DLD1 (cell line): ENCODE measurements around the gene TMEM222.

Source experiments
- in situ Hi-C: cut with HindIII; loops from 2 replicates; pipeline ENCODE4 v1.10.0; 2017; ENCODE audit warnings: low sequenced_read_pairs

TMEM222 gene

DNA sequence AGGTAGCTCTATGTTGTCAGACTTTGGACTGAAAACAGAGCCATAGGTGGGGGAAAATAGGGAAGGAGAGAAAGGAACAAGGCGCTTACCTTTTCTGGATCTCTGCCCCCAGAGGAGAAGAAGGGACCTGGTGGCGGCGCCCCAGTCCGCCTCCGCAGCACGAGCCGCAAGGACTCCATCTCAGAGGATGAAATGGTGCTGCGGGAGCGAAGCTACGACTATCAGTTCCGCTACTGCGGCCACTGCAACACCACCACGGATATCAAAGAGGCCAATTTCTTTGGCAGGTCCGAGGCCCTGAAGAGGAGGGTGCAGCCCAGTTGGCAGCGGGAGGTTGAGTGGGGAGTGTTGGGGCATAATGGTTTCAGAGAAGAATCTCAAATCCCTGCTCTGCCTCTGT lies 18.5 kb upstream of the TMEM222 start:
- in situ Hi-C loops, result no loop called here

DNA sequence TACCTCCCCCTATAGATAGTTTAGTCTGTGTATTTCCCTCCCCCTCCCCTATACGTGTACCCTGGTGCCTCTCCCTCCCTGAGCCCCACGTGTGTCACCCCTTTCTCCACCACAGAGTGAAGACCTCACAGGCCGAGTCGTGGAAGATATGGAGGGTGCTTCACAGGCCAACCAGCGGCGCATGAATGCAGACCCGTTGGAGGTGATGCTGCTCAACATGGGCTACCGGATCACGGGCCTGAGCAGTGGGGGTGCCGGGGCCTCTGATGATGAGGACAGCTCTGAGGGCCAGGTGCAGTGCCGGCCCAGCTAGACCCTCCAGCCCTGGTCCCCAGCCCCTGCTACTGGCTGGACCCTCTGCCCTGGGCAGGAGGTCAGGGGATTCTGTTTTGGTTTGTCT lies 15.9 kb upstream of the TMEM222 start:
- in situ Hi-C loops, result no loop called here

DNA sequence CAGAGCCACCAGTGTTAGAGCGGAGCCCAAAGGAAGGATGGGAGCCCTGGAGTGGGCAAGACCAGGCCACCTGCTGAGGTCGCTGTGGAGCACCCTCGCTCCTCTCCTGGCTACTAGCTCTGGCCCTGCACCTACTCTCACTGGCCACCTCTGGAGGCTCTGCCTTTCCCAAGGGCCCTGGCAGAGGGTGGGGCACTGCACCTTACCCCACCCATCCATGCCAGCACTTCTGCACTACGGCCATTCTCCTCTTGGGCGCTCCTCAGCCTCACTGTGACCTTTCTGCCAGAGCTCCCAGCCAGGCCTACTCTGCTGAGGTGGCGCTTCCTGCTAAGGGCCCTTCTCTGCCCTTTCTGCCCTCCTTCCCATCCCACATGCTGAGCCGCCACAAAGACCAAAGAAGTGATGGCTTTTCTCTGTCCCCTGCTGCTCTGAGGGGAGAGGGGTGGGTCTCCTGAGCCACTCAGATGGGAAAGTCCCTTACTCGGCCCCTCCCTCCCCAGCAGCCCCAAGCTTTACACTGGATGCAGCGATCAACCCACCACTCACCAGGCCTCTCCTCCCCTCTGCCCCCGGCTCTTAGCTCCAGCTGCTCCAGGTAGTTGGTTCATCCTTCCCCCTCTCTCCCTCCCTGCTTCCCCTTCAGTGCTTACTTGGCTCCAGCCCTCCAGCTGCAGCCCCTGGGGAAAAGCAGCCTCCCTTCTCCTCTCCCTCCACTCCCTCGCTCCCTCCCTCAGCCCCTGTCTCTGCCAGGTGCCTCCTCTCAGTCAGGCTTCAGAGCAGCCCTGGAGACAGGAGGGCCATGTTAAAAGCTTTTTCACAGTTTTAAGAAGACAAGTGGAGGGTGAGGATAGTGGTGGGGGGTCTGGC lies 14.8 kb upstream of the TMEM222 start:
- in situ Hi-C loops, result no loop called here

DNA sequence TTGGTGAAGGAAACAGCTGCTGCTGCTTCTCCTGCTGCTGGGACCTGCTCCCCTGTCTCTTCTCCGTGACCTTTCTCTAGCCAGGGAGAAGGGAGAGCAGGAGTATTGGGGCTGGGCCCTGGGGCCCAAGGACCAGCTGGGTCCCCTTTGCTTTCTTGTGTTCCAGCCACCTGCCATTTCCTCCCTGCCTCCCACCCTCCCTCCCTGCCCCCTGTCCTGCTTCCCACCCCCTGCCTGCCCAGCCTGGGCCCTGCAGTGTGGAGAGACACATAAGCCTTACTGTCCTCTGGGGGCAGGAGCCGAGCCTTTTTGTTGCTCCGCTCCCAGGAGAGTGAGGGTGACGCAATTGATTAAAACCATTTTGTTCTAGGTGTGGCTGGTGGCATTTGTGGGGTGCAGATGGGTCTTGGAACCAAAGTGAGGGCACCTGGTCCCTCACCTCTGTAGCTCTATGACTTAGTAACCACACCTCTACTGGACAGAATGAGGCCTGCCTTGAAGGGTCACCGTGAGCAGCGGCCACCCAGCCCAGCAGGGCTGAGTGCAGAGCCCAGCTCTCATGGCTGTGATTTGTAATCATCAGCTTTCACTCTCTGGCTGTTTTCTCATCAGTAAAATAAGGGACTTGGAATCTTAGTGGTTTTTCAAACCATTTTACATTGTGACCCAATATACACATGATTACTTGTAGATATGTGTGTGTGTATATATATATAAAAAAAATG lies 13.9 kb upstream of the TMEM222 start:
- in situ Hi-C loops, result no loop called here

DNA sequence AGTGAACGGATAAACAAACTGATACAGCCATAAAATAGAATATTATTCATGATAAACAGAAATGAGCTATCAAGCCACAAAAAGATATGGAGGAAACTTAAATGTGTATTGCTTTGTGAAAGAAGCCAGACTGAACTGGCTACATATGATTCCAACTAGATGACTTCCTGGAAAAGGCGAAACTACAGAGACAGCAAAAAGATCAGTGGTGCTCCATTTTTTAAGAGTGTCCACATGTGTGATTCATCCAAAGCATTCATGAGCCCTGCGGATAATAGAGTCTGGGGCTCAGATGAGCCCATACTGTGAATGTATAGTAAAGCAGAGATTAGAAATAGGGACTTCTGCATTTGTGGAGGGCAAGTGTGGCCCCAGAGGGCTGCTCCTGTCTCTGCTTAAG lies 7.8 kb upstream of the TMEM222 start:
- in situ Hi-C loops, result no loop called here

DNA sequence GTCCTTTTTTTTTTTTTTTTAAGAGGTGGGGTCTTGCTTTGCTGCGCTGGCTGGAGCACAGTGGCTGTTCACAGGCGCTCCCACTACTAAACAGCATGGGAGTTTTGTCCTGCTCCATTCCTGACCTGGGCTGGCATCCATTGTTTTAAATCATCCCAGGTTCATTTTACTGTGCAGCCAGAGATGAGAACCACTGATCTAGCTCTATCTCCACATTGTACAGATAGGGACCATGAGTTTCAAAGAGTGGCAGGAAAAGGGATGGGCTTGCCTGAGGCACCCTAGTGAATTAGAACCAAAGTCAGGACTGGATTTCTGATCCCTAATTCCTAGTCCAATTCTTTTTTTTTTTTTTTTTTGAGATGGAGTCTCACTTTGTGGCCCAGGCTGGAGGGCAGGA lies 7.2 kb upstream of the TMEM222 start:
- in situ Hi-C loops, result no loop called here

DNA sequence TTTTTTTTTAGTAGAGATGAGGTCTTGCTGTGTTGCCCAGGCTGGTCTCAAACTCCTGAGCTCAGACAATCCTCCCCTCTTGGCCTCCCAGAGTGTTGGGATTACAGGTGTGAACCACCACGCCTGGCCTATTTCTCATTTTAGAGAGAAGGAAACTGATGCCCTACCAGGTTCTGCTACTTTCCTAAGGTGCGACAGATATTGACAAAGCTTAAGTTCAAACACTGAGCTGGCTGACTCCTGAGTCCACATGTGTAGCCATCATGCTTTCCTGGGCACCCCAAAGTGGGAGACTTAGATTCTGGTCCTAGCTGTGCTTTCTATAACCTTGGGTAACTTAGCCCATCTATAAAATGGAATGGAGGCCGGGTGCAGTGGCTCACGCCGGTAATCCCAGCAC lies 5.1 kb upstream of the TMEM222 start:
- in situ Hi-C loops, result no loop called here

DNA sequence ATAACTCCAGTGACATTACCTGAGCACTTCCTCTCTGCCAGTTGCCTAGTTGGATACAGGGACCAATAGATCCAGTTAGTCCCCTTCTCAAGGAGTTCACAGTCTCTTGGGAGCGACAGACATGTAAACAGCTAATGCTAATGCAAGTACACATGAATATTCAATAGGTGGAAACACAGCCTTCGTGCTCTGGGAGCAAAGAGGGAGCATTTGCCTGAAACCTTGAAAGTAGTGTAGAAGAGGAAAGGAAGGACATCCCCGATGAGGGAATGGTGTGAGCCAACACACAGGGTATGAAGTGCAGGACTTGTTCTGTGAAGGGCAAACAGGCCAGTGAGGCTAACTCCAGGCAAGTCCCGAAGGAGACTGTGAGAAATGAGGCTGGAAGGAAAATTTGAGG lies 3.8 kb upstream of the TMEM222 start:
- in situ Hi-C loops, result no loop called here

DNA sequence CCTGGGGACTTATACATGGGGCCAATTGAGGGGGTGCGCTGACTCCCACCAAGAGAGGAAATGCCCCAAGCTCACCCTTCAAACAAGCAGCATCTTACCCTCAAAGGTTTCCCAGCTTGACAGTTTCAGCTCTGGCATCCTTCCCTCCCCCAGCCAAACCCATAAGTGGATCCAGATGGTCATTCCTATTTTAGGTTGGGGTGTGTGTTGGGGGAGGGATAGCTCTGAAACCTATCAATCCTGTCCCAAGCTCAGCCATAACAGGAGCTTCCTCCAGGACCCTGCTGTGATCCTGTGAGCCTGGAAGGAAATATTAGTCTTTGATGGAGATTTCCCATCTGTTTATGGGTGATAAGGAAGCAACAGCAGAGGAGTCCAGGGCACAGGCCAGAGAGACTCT lies 3.4 kb upstream of the TMEM222 start:
- in situ Hi-C loops, result no loop called here

DNA sequence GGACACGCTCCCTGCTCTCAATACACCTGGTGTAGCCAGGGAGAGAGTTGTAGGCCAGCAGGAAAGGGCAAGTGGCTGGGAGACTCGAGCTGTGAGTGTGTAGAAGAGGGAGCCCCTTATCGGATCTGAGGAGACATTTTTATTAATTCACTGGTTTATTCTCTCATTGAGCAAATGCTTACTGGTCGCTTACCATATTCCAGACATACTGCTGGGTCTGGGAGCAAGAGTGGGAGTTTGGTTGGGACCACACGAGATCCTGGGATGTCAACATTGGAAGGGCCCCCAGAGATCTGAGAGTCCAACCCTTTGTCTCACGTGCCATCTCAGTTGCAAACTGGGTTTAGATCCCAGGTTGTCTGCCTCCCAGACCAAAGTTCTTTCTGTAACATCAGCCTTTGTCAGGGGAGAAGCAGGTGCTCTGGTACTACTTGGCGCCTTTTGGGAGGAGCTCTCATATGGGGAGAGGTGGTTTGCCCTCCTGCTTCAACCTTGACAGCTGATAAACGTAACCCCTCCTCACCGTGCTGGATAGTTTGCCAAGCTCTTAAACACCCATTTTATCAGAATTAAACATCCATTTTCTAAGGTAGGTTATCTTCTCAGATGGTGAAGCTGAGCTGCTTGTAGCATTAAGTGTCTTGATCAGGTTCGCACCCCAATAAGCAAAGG lies 742 bp downstream of the TMEM222 start:
- in situ Hi-C loops, result no loop called here

DNA sequence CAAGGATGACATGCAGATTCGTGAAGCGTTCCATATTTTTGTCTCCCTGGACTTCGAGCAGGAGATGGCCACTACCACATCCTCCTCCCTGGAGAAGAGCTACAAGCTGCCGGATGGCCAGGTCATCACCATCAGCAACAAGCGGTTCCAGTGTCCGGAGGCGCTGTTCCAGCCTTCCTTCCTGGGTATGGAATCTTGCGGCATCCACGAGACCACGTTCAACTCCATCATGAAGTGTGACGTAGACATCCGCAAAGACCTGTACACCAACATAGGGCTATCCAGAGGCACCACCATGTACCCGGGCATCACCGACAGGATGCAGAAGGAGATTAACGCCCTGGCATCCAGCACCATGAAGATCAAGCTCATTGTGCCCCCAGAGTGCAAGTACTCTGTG lies 3.3 kb downstream of the TMEM222 start:
- in situ Hi-C loops, result no loop called here

DNA sequence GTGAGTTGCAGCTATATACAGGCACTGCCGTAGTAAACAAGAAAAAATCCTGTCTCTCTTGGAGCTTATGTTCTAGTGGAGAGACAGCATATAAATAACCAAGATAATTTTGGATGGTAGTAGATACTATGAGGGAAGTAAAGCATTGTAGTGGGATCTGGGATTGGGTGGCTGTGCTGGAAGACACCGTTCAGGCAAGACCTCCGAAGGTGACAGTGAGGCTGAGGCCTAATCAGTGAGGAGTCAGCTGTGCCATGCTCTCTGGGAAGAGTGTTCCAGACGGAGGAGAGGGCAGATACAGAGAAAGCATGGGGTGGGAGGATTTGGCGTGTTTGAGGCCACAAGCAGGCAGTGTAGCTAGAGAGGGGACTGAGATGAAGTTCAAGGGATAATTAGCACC lies 6.0 kb downstream of the TMEM222 start:
- in situ Hi-C loops, result no loop called here

DNA sequence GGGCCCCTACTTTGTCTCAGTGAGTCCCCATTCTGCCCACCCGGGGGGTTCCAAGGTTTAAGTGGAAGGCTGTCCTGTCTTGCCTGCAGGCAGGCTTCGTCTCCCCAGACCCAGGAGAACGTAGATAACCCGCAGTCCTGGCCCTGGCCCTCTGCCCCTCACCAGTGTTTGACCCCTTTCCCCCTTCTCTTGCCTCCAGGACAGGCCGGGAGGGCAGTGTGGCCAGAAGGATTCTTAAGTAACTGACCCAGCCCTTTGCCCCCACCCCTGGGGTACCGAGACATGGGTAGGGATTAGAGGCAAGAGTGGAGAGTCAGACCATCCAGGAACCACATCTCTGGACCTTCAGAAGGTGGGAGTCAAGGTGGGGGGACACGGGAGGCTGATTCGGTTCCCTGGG lies 8.8 kb downstream of the TMEM222 start:
- in situ Hi-C loops, result no loop called here

DNA sequence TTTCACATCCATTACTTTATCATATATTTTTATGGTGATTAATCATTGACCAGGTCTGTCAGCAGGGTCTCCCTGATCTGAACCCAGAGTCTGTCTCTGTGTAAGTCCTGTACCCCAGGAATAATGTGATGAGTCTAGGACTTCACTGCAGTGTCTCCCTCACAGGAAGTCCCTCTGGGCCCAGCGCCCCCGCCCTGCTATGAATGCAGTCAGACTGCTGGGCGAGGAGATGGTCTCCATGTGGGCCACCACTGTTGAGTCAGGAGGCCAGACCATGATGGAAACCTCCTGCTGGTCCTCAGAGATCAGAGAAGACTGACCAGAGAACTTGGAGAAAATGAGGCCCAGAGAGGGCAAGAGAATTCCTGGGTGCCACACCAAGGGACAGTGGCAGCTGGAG lies 9.5 kb downstream of the TMEM222 start:
- in situ Hi-C loops, result no loop called here

DNA sequence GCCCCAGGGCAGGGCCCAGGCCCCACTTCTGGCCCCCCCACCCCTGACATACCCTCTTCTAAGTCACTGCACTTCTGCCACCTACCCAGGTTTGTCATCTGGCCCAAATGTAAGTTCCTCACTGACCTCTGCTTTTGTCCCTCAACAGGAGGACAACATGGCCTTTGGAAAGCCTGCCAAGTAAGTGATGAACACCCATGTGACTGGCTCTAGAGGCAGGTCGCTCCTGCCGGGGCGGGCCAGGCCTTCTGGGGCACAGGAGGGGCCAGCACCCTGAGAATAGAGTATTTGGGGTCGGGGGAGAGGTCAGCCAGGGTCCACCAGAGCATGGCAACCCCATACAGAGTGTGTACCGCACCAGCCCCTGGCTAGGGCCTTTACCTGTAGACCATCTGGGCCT lies 10.0 kb downstream of the TMEM222 start:
- in situ Hi-C loops, result no loop called here

DNA sequence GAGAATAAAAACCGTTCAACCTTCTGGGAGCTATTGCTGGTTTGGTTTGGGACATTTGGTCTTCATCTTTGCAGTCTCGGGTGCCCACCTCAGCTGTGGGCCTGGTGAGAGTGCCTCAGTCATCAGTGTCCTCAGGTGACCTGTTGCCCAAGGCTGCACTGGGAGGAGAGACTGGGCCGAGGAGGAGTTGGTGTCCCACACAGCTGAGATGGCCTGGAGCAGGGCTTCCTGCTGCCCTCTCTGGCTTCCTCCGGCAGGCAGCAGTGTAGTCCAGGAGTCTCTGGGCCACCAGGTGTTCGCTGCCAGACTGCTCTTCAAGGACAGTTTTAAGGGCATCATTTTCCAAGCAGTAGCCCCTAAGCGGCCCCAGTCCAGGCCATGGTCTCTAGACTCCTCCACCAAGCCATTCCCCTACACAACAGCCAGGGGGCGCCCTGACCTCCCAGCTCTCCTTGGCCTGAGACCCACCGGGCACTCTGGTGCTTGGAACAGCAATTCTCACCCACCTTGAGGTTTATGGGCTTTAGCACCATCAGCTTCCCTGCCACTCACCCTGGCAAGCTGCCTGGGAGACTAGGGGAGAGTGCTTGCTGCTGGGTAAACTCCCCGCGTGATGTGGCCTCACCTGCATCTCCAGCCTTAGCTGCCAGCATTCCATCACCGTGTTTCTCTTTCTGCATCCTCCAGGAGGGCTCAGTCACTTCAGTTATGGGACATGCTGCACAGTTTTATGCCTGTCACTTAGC lies 10.7 kb downstream of the TMEM222 start:
- in situ Hi-C loops, result no loop called here

DNA sequence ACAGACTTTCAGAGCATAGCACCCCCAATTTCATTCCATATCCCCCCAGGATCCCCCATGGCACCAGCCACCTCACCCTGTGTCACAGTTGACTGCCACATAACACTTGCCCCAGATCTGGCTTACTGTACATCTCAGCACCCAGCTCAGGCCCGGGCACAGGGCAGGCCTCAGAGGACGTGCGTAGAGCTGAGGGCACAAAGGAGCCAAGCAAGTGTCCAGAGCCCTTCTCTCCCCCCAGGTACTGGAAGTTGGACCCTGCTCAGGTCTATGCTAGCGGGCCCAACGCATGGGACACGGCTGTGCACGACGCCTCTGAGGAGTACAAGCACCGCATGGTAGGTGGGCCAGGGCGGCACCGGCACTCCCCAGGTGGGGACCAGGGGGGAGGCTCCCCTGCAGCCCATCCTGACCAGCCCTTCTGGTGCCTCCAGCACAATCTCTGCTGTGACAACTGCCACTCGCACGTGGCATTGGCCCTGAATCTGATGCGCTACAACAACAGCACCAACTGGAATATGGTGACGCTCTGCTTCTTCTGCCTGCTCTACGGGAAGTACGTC lies 11.8 kb downstream of the TMEM222 start:
- in situ Hi-C loops, result no loop called here

DNA sequence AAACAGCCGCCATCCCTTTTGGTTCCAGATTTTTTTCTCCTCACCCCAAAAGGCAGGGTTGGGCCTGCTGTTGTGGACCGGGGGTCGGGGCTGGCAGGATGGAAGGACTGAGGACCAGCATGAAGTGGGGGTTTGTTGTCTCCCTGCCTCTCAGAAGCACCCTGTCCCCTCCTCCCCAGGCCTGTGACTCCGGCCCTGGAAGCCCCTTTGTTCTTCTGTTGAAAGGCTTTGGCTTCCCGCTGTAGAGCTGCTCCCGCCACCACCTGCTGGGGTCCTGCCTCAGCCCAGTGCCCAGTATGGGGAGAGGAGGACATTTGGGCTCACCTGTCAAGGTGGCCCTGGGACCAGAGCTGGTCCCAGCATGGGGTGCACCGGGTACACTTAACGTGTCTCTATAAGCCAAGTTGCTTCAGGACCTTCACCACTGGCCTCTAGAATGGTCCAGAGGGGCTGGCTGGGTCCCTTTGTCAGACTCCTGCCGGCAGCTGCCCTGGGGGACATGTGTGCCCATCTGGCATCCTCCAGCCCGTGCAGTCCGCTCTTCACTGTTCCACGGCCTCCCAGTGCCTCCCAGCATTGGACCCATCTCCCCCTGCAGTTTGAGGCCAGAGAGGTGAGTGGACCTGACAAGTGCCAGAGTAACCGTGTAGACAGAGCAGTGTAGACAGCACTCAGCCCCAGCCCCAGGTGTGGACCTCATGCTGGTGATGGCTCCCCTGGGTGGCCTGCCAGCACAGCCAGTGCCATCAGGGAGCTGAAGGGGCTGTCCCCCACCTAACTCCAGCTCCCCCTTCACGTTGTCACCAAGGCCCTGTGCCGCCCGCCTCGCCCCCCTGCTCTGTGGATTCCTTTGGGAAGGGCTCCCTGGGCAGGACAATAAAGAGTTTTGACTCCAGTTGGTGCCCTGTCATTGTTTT lies 13.8 kb downstream of the TMEM222 start:
- in situ Hi-C loops, result no loop called here

DNA sequence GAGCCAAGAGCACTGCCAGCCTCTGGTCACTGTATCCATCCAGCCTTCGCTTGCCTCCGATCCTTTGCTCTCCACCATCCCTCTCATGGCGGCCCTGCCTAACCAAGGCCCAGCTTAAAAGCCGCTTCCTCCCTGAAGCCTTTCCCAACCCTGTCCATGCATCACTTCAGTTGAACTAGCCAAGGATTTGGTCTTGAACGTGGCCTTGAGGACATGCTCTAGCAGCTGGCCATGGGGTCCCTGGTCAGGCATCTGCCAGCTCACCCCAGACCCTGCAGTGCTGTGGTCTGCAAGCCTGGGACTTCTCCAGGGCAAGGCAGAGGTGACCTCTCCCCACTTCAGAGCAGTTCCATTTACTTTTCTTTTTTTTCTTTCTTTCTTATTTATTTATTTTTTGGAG lies 14.8 kb downstream of the TMEM222 start:
- in situ Hi-C loops, result no loop called here

DNA sequence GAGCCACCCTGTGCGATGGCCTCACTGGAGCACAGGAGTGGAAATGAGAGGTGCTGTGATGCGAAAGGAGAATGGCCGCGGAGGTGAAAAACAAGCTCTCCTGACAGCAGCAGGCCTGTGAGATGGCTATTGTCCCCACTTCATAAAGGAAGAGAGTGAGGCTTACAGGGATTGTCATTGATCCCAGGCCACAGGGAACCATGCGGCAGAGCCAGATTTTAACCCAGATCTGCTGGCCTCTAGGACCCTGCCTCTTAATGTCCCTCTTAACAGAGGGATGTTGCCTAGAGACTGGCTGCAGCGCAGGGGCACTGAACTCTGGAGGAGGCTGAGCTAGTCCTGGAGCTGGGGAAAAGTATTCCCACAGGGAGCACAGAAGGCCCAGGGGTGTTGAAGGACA lies 16.8 kb downstream of the TMEM222 start:
- in situ Hi-C loops, result no loop called here
